Hypothalamus (tissue), 51 donors: Measurements from ENCODE around the gene TSNAXIP1.

Experiments
- DNase-seq, 51 donors: peaks; one replicate each; lab custom pipeline; 2025; lab: John Stamatoyannopoulos, UW

Gene TSNAXIP1

DNA sequence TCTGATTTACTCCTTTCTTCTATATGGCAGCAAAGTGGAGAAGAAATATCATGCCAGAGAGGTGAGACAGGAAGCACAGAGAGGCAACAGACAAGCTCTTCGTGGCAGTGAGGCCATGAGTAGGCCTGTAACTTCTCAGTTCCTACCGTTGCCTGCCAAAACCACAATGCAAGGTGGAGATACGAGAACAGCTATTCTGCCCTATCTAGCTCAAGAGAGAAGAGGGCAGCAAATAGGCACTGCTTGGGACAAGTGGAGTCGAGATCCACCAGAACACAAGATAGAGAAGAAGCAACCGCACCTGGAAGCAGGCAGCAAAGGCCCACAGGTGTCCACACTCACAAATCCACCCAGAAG lies 25.1 kb upstream of the TSNAXIP1 start:
- no peak for DNase-seq

DNA sequence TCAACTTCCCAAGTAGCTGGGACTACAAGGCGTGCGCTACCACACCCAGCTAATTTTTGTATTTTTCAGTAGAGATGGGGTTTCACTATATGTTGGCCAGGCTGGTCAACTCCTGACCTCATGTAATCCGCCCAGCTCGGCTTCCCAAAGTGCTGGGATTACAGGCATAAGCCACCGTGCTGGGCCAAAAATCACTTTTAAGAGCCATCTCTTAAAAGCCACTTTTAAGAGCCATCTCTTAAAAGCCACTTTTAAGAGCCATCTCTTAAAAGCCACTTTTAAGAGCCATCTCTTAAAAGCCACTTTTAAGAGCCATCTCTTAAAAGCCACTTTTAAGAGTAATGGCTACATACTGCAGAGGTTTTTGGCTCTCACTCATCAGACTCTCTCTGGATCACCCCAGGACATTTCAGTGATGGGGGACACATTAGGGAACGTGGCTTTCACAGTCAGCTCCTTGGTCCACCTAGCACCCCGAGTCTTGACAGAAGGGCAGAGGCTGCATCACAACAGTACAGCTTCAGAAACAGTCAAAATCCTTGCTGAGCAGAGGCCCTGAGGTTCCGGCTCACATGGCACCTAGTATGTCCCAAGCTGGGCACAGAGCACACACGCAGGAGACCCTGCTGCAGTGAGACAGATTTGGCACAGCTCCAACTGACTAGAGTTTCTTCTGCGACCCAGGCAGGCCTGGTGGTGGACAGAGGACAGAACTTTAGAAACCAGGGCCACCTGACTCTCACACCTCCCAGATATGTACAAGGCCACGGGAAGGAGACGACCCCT lies 23.9 kb upstream of the TSNAXIP1 start:
- DNase-seq = no peak

- DNase-seq = no peak
Observed at GRCh38 chr16:67783353-67783725, 23.4 kb upstream of the TSNAXIP1 start.

GRCh38 chr16:67786491-67786890 lies 20.2 kb upstream of the TSNAXIP1 start:
- DNase-seq = no peak

DNA sequence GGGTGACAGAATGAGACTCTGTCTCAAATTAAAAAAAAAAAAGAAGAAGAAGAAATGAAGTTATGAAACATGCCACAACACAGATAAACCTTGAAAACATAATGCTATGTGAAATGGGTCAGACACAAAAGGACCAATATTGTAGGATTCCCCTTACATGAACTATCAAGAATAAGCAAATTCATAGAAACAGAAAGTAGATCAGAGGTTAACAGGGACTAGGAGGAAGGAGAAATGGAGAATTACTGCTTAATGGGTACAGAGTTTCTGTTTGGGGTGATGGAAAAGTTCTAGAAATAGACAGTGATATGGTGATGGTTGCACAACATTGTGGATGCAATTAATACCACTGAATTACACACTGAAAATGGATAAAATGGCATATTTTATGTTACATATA lies 16.6 kb upstream of the TSNAXIP1 start:
- DNase-seq = no peak

DNA sequence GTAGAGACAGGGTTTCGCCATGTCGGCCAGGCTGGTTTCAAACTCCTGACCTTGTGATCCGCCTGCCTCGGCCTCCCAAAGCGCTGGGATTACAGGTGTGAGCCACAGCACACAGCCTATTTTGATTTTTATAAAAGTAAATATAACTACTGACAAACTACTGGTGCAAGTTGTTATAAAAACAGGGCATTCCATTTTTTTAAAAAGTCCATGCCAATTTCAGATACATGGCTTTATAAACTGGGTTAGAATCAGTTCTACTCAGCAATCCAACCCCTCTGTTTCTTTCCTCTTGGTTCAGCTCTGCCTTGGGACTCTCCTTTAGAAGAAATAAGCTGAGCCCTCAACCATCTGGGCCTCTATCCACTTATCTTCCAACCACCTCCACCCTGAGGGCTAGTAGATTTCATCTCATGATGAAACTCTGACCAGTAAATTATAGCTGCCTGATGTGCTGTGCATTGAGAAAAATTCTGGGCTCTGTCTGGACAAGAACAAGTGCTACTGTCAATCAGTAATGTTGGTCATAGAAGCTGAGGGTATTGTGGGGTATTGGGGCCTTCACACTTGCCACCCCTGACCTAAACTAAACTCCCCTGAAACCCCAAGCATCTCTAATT lies 10.5 kb upstream of the TSNAXIP1 start:
- no peak for DNase-seq

GRCh38 chr16:67800338-67800926 lies 6.3 kb upstream of the TSNAXIP1 start:
- DNase-seq = no peak

DNA sequence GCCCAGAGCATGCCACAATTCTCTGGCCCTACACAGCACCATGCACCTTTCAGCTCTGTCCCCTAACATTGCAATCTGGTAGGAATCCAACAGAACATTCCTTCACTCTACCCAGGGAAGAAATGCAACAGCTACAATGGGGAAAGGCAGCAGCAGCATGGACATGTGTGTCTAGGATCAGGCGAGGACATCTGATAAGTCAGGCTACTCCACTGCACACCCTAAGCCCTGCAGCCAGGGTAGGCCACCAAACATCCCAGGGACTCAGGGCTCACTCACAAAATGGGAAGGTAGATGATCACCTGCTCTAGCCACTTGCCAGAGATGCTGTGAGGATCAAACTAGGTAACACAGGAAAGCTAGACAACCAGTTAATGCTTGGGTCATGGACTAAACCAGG lies 5.4 kb upstream of the TSNAXIP1 start:
- DNase-seq = no peak

DNA sequence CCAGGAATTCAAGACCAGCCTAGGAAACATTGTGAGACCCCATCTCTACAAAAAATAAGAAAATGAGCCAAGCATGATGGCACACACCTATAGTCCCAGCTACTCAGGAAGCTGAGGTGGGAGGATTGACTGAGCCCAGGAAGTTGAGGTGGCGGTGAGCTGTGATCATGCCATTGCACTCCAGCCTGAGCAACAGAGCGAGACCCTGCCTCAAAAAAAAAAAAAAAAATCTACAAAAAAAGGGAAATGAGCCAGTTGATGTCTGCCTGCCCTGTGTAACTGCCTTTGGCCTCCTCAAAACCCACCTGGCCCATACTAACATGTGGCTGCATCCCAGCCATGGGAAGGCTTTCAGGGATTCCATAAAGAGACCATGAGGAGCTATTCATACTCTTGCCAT lies 4.8 kb upstream of the TSNAXIP1 start:
- no peak for DNase-seq

GRCh38 chr16:67803894-67804293 lies 2.8 kb upstream of the TSNAXIP1 start:
- no peak for DNase-seq

GRCh38 chr16:67804853-67805542 lies 1.7 kb upstream of the TSNAXIP1 start:
- DNase-seq = no peak

- peak in 5 of 51 donors; percentile 7 to 43 (median 27) for DNase-seq
Observed at GRCh38 chr16:67805718-67806427, 816 bp upstream of the TSNAXIP1 start.

DNA sequence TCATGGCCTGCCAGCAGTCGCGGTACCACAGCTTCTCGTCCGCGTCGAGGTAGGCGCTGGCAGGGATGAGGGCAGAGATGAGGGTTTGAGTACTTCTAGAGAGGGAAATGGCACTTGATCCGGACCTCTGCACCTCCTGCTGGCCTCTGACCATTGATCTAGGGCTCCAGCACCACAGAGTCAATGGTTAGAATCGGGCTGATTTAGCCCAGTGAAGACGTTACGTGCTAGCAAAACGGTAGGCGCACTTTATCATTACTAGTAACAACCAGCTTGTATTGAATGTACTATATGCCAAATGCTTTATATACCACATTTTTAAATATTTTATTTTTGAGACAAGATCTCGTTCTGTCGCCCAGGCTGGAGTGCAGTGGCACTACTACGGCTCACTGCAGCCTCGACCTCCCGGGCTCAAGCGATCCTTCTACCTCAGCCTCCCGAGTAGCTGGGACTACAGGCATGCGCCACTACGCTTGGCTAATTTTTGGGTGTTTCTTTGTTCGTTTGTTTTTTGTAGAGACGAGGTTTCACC lies 526 bp downstream of the TSNAXIP1 start:
- no peak for DNase-seq

- no peak for DNase-seq
Observed at GRCh38 chr16:67811899-67812298, 5.2 kb downstream of the TSNAXIP1 start.

DNA sequence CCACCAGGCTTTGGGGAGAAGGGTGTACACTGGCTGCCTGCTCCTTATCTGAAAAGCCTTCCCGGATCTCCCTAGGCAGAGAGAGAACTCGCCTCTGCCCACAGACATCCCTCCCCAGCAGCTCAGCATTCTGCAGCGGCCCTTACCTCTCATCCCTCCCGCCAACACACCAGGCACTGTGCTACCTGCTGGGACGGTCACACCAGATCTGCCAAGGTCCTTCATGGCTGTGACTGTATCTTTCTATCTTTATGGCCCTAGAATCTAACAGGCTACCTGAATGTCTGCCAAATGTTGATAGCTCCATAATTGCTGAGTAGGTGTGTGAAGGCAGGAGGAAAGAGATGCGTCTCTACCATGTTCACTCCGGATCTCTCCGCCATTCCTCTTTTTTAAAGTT lies 7.9 kb downstream of the TSNAXIP1 start:
- no peak for DNase-seq

DNA sequence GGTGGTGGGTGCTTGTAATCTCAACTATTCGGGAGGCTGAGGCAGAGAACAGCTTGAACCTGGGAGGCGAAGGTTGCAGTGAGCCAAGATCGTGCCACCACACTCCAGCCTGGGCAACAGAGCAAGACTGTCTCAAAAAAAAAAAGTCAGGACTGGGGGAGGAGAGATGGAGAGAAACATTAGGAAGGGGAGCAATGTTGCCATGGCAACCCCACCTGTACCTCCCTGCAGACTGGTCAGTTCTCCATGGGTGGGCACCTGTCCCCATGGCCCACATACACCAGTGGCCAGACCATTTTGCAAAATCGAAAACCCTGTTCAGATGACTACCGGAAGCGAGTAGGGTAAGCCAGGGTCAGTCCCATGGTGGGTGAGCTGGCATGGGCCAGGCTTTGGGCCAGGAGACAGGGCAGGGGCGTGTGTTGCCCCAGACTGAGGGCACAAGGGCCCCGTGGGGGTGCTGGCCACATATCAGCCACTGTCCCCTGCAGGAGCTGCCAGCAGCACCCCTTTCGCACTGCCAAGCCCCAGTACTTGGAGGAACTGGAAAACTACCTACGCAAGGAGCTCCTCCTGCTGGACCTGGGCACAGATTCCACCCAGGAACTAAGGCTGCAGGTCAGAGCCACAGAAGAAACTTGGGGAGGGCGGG lies 14.0 kb downstream of the TSNAXIP1 start:
- DNase-seq = no peak

DNA sequence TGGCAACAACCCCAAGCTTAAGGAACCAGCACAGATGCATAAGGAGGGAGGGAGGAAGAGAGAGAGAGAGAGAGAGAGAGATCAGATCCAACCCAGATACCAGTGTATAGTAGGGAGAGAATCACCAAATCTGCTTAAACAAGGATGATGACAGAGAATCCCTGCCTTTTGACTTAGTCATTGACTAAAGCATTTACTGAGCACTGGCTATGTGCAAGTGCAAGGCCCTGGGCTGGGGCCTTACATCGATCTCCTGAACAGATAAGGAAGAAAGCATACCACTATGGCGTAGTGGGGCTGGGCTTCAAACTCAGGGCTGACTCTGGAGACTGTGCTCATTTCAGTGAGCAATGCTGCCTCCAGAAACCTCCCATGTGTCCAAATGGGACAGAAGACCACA lies 15.8 kb downstream of the TSNAXIP1 start:
- DNase-seq = no peak

DNA sequence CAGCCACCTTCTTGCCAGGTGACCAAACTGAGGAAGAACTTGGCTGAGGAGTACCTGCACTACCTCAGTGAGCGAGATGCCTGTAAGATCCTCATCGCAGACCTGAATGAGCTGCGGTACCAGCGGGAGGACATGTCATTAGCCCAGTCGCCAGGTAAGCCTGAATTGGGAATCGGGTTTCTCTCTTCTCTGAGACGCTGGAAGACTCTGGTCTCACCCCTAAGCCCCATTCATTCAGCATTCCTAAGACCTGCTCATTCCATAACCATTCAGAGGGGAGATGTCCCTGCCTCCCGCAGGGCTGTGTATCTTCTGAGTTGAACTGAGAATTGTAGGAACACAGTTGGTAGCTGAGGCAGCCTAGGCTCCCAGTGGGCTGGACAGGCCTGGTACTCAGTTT lies 18.4 kb downstream of the TSNAXIP1 start:
- DNase-seq = no peak

DNA sequence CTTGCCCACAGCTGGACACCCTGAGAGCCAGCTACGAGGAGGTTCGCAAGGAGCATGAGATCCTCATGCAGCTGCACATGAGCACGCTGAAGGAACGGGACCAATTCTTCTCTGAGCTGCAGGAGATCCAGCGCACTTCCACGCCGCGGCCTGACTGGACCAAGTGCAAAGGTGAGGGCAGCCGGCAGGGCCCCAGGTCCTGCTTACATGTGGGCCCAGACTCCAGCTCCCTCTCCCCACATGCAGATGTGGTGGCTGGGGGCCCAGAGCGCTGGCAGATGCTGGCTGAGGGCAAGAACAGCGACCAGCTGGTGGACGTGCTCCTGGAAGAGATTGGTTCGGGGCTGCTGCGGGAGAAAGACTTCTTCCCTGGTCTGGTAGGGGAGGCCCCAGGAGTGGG lies 19.2 kb downstream of the TSNAXIP1 start:
- DNase-seq = no peak

GRCh38 chr16:67828651-67829050 lies 22.0 kb downstream of the TSNAXIP1 start:
- DNase-seq = no peak
